Fibroblast of lung (primary cell): ENCODE measurements around the gene RTTN.

Experiments used
- CTCF ChIP-seq, 2 donors: IDR thresholded peaks in 1 of 2; conservative IDR thresholded peaks in 1 of 2; 1 replicate in 1 of 2; 2 replicates in 1 of 2; pipeline ENCODE4 v1.5.1; 2011 to 2012; ENCODE audit warnings: low read length in 2 of 2, control low read depth in 1 of 2, inconsistent platforms in 1 of 2, low read depth in 1 of 2, mild to moderate bottlenecking in 1 of 2
- EZH2 ChIP-seq: IDR thresholded peaks from 2 replicates; pipeline ENCODE4 v1.5.1; 2012; ENCODE audit warnings: low read length, control low read depth, mild to moderate bottlenecking; ENCODE audit errors: missing control alignments

DNA sequence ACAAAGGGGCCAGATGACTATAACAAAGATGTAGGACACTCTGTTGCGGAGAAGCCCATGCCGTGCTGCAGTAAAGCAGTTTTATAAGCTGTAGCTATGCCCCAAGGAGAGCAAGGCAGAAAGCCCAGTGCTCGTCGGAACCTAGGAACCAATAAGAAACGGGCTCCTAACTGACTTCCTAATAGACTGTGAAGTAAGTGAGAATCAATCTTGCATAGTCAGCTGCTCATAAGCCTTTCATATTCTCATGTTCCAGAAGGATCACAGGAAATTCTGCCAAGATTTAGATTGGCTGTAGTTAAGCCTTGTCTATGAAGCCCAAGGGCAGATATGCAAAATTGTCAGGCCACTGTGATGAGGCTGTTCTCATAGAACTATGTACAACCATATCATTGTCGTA is 98.4 kb downstream of the RTTN start:
- TF ChIP-seq EZH2 (no peak), CTCF (conservative IDR thresholded peaks at IDR 0.05 in 1 of 2, IDR thresholded peaks at IDR 0.05 in 1 of 2; ENCODE audit: low read depth in 1 of 2, low read length in 2 of 2) (no peak)
